Nephron progenitor cell (in vitro differentiated cells): Measurements from ENCODE around the gene OBP2A.
"Not testable (repeated sequence)": the region's sequence is repeated elsewhere in the genome, so short reads cannot be mapped to it uniquely, and the experiment has no call there.

ENCODE experiments used
- DNase-seq: peaks from one replicate; pipeline ENCODE4 v3.0.0; 2021
- H3K27ac Mint-ChIP-seq: 2 replicates; pipeline ENCODE4 v1.8.0; 2021; ENCODE audit warnings: mild to moderate bottlenecking, moderate library complexity, mixed read lengths
- H3K27me3 Mint-ChIP-seq: 2 replicates; pipeline ENCODE4 v1.8.0; 2021; ENCODE audit warnings: mild to moderate bottlenecking, low read depth, mixed read lengths; ENCODE audit not compliant: poor library complexity
- H3K36me3 Mint-ChIP-seq: 2 replicates; pipeline ENCODE4 v1.8.0; 2021; ENCODE audit warnings: low read depth, mixed read lengths
- H3K4me1 Mint-ChIP-seq: 2 replicates; pipeline ENCODE4 v1.8.0; 2021; ENCODE audit warnings: mixed read lengths
- H3K4me3 Mint-ChIP-seq: 2 replicates; pipeline ENCODE4 v1.8.0; 2021; ENCODE audit warnings: mild to moderate bottlenecking, moderate library complexity, mixed read lengths
- H3K9me3 Mint-ChIP-seq: 2 replicates; pipeline ENCODE4 v1.8.0; 2021; ENCODE audit warnings: mild to moderate bottlenecking, moderate library complexity, mixed read lengths
- TF ChIP-seq, protein P1 (sequence below): fragments of 200-600 bp; sonication (generic); IDR thresholded peaks from 2 replicates; pipeline ENCODE4 v1.5.0; 2021; ENCODE audit warnings: antibody characterized with exemption

OBP2A gene

DNA sequence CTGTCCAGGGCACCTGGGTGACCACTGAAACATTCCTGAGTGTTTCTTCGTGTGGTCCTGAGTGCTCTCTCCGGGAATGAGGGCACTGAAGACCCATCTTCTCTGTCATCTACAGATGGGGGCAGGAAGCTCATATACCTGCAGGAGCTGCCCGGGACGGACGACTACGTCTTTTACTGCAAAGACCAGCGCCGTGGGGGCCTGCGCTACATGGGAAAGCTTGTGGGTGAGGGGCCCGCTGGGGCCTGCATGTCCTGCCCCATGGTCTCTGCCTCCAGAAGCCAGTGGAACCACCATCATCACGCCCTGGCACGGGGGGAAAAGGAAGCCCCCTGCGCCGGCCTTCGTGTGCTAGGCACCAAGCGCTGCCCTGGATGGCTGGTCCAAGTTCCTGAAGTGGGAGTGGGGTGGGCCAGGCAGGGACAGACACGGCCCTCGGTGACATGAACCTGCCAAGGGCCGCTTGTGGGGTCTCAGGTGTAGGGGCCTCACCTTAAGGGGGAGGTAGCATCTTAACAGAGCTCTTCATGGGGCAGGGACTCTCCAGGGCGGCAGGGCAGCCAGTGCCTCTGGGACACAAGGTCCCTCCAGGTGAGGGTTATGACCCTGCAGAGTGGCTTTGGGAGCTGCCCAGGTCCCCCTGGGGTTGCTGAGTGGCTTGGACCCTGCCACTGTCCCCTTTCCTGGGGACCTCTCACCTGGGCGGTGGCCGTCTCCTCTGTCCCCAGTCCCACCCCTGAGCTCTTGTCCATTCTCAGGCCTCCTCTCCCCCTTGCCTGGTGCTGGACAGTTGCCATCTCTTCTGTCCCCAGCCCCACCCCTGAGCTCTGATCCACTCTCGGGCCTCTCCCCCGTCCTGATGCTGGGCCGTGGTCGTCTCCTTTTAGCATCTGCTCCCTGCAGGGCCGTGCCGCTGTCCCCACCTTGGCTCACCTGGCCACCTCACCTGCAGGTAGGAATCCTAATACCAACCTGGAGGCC is 2.1 kb downstream of the OBP2A start:
- Mint-ChIP-seq H3K9me3 (peaks cover 8% of the 10 kb centered on the region), H3K27me3 (peaks cover 8% of the 10 kb centered on the region), H3K4me1 (peaks cover 14% of the 10 kb centered on the region), H3K4me3 (no peak overlapping the region), H3K36me3 (no peaks in the 10 kb centered on the region), H3K27ac (no peak overlapping the region)
- no peak for DNase-seq
- TF ChIP-seq, protein P1, sequence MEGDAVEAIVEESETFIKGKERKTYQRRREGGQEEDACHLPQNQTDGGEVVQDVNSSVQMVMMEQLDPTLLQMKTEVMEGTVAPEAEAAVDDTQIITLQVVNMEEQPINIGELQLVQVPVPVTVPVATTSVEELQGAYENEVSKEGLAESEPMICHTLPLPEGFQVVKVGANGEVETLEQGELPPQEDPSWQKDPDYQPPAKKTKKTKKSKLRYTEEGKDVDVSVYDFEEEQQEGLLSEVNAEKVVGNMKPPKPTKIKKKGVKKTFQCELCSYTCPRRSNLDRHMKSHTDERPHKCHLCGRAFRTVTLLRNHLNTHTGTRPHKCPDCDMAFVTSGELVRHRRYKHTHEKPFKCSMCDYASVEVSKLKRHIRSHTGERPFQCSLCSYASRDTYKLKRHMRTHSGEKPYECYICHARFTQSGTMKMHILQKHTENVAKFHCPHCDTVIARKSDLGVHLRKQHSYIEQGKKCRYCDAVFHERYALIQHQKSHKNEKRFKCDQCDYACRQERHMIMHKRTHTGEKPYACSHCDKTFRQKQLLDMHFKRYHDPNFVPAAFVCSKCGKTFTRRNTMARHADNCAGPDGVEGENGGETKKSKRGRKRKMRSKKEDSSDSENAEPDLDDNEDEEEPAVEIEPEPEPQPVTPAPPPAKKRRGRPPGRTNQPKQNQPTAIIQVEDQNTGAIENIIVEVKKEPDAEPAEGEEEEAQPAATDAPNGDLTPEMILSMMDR: no peak

DNA sequence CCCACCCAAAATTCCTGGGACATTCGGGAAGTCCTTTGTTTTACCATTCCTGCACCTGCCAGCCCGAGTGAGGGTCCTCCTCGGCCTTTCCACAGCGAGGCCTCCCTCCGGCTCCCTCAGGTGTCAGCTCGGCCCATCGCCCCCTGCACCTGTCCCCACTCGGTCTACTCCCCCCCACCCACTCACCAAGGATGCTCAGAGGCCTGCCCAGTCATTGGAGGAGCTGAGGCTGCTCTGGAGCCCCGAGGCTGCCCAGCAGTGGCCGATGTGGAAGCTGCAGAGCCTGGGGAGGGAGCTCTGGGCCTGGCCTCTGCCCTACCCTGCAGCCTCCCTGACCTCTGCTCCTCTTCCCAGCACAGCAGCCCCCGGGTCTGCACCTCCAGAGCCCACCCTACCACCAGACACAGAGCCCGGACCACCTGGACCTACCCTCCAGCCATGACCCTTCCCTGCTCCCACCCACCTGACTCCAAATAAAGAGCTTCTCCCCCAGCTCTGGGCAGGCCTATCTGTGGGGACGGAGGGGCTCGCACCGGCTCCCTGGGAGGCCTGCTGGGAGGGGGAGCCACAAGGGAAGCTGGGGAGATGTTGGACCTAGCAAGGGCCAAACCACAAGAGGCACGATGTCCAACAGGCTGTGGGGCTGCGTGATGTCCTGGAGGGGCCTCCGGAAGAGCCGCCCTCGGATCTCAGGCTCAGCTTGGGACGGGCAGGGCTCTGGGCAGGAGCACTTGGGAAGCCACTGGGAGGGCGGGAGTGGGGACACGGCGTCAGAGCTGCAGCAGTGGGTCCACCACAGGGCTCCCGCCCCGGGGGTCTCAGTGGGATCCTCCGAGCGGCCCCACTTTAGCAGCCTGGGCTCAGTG is 3.8 kb downstream of the OBP2A start:
- H3K27ac Mint-ChIP-seq, H3K36me3 Mint-ChIP-seq, DNase-seq, H3K4me3 Mint-ChIP-seq, H3K27me3 Mint-ChIP-seq, H3K9me3 Mint-ChIP-seq: not testable (repeated sequence)
- peaks cover 18% of the 10 kb centered on the region for H3K4me1 Mint-ChIP-seq

DNA sequence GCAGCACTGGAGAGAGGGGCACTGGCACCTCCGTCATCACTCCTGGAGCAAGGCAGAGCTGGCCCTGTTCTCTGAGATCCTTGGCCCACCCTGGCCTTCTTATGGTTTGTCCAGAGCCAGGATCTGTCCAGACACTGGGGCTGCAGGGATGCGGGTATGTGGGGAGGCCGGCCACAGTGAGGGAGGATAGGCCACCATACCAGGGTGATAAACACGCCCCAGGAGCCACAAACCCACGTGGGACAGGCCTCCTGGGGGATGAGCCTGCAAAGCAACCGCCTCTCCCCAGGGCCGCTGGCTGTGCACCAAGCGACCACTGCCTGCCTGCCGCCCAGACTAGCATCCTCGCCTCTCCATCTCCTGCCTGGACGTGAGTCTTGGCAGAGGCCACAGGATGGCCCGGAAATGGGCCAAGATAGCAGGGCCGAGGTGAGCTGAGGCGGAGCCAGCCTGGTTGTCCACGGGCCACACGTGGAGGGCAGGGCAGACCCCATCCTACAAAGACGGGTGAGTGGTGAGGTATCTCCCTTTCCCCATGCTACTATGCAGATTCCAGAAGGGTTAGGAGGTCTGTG is 4.5 kb downstream of the OBP2A start:
- no peaks in the 10 kb centered on the region for H3K27me3 Mint-ChIP-seq
- peak overlapping the region; percentile 14 for H3K27ac Mint-ChIP-seq
- H3K4me3 Mint-ChIP-seq: no peak overlapping the region
- H3K9me3 Mint-ChIP-seq: peaks cover 6% of the 10 kb centered on the region
- DNase-seq: no peak
- H3K4me1 Mint-ChIP-seq: peaks cover 18% of the 10 kb centered on the region
- no peaks in the 10 kb centered on the region for H3K36me3 Mint-ChIP-seq
- TF ChIP-seq, protein P1: no peak

DNA sequence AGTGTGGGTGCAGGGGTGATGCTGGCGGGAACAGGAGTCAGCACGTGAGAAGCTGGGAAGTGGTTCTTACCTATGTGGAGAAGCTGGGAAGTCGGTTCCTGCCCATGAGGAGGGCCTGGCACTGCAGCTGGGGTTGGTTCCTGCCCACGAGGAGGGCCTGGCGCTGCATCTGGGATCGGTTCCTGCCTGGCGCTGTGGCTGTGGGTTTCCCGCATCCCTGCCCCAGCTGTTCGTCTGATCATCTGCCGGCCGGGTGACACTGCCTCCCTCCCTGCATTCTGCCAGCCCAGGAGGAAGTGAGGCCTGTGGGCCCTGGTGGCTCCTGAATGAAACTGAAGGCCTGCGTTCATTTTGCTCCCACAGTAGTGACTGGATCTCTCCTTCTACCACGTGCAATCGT is 5.1 kb downstream of the OBP2A start:
- H3K9me3 Mint-ChIP-seq: peaks cover 6% of the 10 kb centered on the region
- H3K36me3 Mint-ChIP-seq: no peaks in the 10 kb centered on the region
- H3K4me3 Mint-ChIP-seq: no peak overlapping the region
- no peak for DNase-seq
- TF ChIP-seq, protein P1: no peak
- peak overlapping the region; percentile 14 for H3K27ac Mint-ChIP-seq
- H3K4me1 Mint-ChIP-seq: peaks cover 18% of the 10 kb centered on the region
- H3K27me3 Mint-ChIP-seq: peaks cover 5% of the 10 kb centered on the region

DNA sequence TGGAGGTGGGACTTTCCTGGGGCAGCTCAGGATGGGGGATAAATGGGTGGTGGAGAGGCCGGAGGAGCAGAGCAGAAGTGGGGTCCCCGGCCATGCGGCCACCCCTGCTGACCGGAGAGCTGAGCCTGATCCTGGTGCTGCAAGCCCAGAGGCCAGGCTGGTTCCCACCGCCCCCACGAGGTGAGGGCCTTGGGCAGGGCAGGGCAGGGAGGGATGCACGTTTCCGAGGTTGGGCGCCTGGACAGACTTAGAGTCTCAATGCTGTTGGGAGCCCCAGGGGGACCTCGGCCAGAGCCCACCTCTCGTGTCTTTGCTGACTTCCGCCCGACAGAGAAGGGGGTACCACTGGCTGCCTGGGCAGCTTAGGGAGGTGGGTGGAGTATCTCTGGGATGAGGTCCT is 5.5 kb downstream of the OBP2A start:
- Mint-ChIP-seq H3K4me3 (no peak overlapping the region), H3K4me1 (peaks cover 18% of the 10 kb centered on the region), H3K27ac (no peak overlapping the region), H3K9me3 (peaks cover 6% of the 10 kb centered on the region), H3K27me3 (peaks cover 9% of the 10 kb centered on the region), H3K36me3 (no peaks in the 10 kb centered on the region)
- DNase-seq: no peak
- TF ChIP-seq, protein P1: no peak
